ENCODE data around the gene L3MBTL4.
"Not testable (repeated sequence)": the region's sequence is repeated elsewhere in the genome, so short reads cannot be mapped to it uniquely, and the experiment has no call there.

L3MBTL4 gene

GRCh38 chr18:6284300-6284699 lies 130.4 kb downstream of the L3MBTL4 start:
- H3K4me3 Mint-ChIP-seq: no peak overlapping the region
- H3K36me3 Mint-ChIP-seq (ENCODE audit: low read depth): no peaks in the 10 kb centered on the region
- H3K27me3 Mint-ChIP-seq (ENCODE audit: low read depth): no peaks in the 10 kb centered on the region
- no peak overlapping the region for H3K27ac Mint-ChIP-seq
- no peaks in the 10 kb centered on the region for H3K4me1 Mint-ChIP-seq (ENCODE audit: low read depth)
- no peak for DNase-seq (ENCODE audit: low spot score)
- no peaks in the 10 kb centered on the region for H3K9me3 Mint-ChIP-seq

GRCh38 chr18:6281874-6282273 lies 132.8 kb downstream of the L3MBTL4 start:
- no peaks in the 10 kb centered on the region for H3K36me3 Mint-ChIP-seq (ENCODE audit: low read depth)
- H3K27me3 Mint-ChIP-seq (ENCODE audit: low read depth): no peaks in the 10 kb centered on the region
- DNase-seq (ENCODE audit: low spot score): no peak
- H3K4me3 Mint-ChIP-seq: no peak overlapping the region
- H3K9me3 Mint-ChIP-seq: no peaks in the 10 kb centered on the region
- no peaks in the 10 kb centered on the region for H3K4me1 Mint-ChIP-seq (ENCODE audit: low read depth)
- no peak overlapping the region for H3K27ac Mint-ChIP-seq

- DNase-seq (ENCODE audit: low spot score): no peak
- Mint-ChIP-seq H3K9me3 (no peaks in the 10 kb centered on the region), H3K27me3 (ENCODE audit: low read depth) (peaks cover 3% of the 10 kb centered on the region), H3K27ac (no peak overlapping the region), H3K4me3 (no peak overlapping the region), H3K36me3 (ENCODE audit: low read depth) (no peaks in the 10 kb centered on the region), H3K4me1 (ENCODE audit: low read depth) (no peaks in the 10 kb centered on the region)
Measured at GRCh38 chr18:6280211-6280743, 134.4 kb downstream of the L3MBTL4 start.

GRCh38 chr18:6279308-6279707 lies 135.4 kb downstream of the L3MBTL4 start:
- Mint-ChIP-seq H3K27me3 (ENCODE audit: low read depth) (peaks cover 7% of the 10 kb centered on the region), H3K4me3 (no peak overlapping the region)

GRCh38 chr18:6273423-6273822 lies 141.3 kb downstream of the L3MBTL4 start:
- H3K4me3 Mint-ChIP-seq: no peak overlapping the region
- H3K9me3 Mint-ChIP-seq: peaks cover 12% of the 10 kb centered on the region
- H3K4me1 Mint-ChIP-seq (ENCODE audit: low read depth): peaks cover 12% of the 10 kb centered on the region
- DNase-seq (ENCODE audit: low spot score): no peak
- no peak overlapping the region for H3K27ac Mint-ChIP-seq
- H3K27me3 Mint-ChIP-seq (ENCODE audit: low read depth): peaks cover 7% of the 10 kb centered on the region
- H3K36me3 Mint-ChIP-seq (ENCODE audit: low read depth): no peaks in the 10 kb centered on the region

More at GRCh38 chr18:6279308-6279707, 135.4 kb downstream of the L3MBTL4 start:
- no peak overlapping the region for H3K27ac Mint-ChIP-seq
- no peaks in the 10 kb centered on the region for H3K36me3 Mint-ChIP-seq (ENCODE audit: low read depth)
- no peaks in the 10 kb centered on the region for H3K4me1 Mint-ChIP-seq (ENCODE audit: low read depth)
- H3K9me3 Mint-ChIP-seq: no peaks in the 10 kb centered on the region
- DNase-seq (ENCODE audit: low spot score): no peak

GRCh38 chr18:6272144-6272543 lies 142.6 kb downstream of the L3MBTL4 start:
- not testable (repeated sequence) for DNase-seq (ENCODE audit: low spot score); H3K27me3 Mint-ChIP-seq (ENCODE audit: low read depth); H3K27ac Mint-ChIP-seq; H3K36me3 Mint-ChIP-seq (ENCODE audit: low read depth); H3K4me3 Mint-ChIP-seq
- peaks cover 12% of the 10 kb centered on the region for H3K4me1 Mint-ChIP-seq (ENCODE audit: low read depth)
- H3K9me3 Mint-ChIP-seq: peaks cover 12% of the 10 kb centered on the region

- peaks cover 12% of the 10 kb centered on the region for H3K9me3 Mint-ChIP-seq
- no peak for DNase-seq (ENCODE audit: low spot score)
- no peak overlapping the region for H3K4me3 Mint-ChIP-seq
- H3K27me3 Mint-ChIP-seq (ENCODE audit: low read depth): peaks cover 6% of the 10 kb centered on the region
- no peak overlapping the region for H3K27ac Mint-ChIP-seq
- no peaks in the 10 kb centered on the region for H3K36me3 Mint-ChIP-seq (ENCODE audit: low read depth)
- H3K4me1 Mint-ChIP-seq (ENCODE audit: low read depth): peaks cover 12% of the 10 kb centered on the region
Measured at GRCh38 chr18:6271585-6271984, 143.1 kb downstream of the L3MBTL4 start.

- H3K27ac Mint-ChIP-seq: no peak overlapping the region
- peaks cover 4% of the 10 kb centered on the region for H3K27me3 Mint-ChIP-seq (ENCODE audit: low read depth)
Measured at GRCh38 chr18:6270771-6271216, 143.9 kb downstream of the L3MBTL4 start.

GRCh38 chr18:6269660-6270332 lies 144.9 kb downstream of the L3MBTL4 start:
- Mint-ChIP-seq H3K36me3 (ENCODE audit: low read depth) (no peaks in the 10 kb centered on the region), H3K27ac (peak overlapping the region; percentile 8), H3K27me3 (ENCODE audit: low read depth) (peaks cover 4% of the 10 kb centered on the region), H3K9me3 (peaks cover 12% of the 10 kb centered on the region), H3K4me1 (ENCODE audit: low read depth) (peaks cover 12% of the 10 kb centered on the region), H3K4me3 (peak overlapping the region; percentile 13)
- no peak for DNase-seq (ENCODE audit: low spot score)

More at GRCh38 chr18:6270771-6271216, 143.9 kb downstream of the L3MBTL4 start:
- Mint-ChIP-seq H3K4me3 (peak overlapping the region; percentile 2), H3K36me3 (ENCODE audit: low read depth) (no peaks in the 10 kb centered on the region), H3K4me1 (ENCODE audit: low read depth) (peaks cover 12% of the 10 kb centered on the region), H3K9me3 (peaks cover 12% of the 10 kb centered on the region)
- DNase-seq (ENCODE audit: low spot score): no peak

GRCh38 chr18:6266212-6266611 lies 148.5 kb downstream of the L3MBTL4 start:
- no peak overlapping the region for H3K27ac Mint-ChIP-seq
- no peak overlapping the region for H3K4me3 Mint-ChIP-seq
- no peaks in the 10 kb centered on the region for H3K27me3 Mint-ChIP-seq (ENCODE audit: low read depth)
- peaks cover 12% of the 10 kb centered on the region for H3K4me1 Mint-ChIP-seq (ENCODE audit: low read depth)
- H3K36me3 Mint-ChIP-seq (ENCODE audit: low read depth): no peaks in the 10 kb centered on the region
- H3K9me3 Mint-ChIP-seq: peaks cover 12% of the 10 kb centered on the region
- DNase-seq (ENCODE audit: low spot score): no peak

GRCh38 chr18:6261938-6262337 lies 152.8 kb downstream of the L3MBTL4 start:
- Mint-ChIP-seq H3K4me1 (ENCODE audit: low read depth) (no peaks in the 10 kb centered on the region), H3K4me3 (no peak overlapping the region), H3K27me3 (ENCODE audit: low read depth) (no peaks in the 10 kb centered on the region), H3K27ac (no peak overlapping the region), H3K9me3 (peaks cover 24% of the 10 kb centered on the region), H3K36me3 (ENCODE audit: low read depth) (no peaks in the 10 kb centered on the region)
- no peak for DNase-seq (ENCODE audit: low spot score)

- H3K4me1 Mint-ChIP-seq (ENCODE audit: low read depth); H3K36me3 Mint-ChIP-seq (ENCODE audit: low read depth); H3K27ac Mint-ChIP-seq; H3K4me3 Mint-ChIP-seq; DNase-seq (ENCODE audit: low spot score); H3K27me3 Mint-ChIP-seq (ENCODE audit: low read depth): not testable (repeated sequence)
- peaks cover 27% of the 10 kb centered on the region for H3K9me3 Mint-ChIP-seq
Measured at GRCh38 chr18:6259324-6259723, 155.4 kb downstream of the L3MBTL4 start.

- DNase-seq (ENCODE audit: low spot score): no peak
- Mint-ChIP-seq H3K27ac (no peak overlapping the region), H3K36me3 (ENCODE audit: low read depth) (no peaks in the 10 kb centered on the region), H3K27me3 (ENCODE audit: low read depth) (peaks cover 5% of the 10 kb centered on the region), H3K9me3 (peaks cover 27% of the 10 kb centered on the region), H3K4me1 (ENCODE audit: low read depth) (no peaks in the 10 kb centered on the region), H3K4me3 (no peak overlapping the region)
Measured at GRCh38 chr18:6257950-6258349, 156.8 kb downstream of the L3MBTL4 start.

GRCh38 chr18:6256521-6256920 lies 158.2 kb downstream of the L3MBTL4 start:
- H3K27me3 Mint-ChIP-seq (ENCODE audit: low read depth): peaks cover 5% of the 10 kb centered on the region
- no peaks in the 10 kb centered on the region for H3K36me3 Mint-ChIP-seq (ENCODE audit: low read depth)
- peaks cover 27% of the 10 kb centered on the region for H3K9me3 Mint-ChIP-seq
- H3K27ac Mint-ChIP-seq: no peak overlapping the region
- H3K4me3 Mint-ChIP-seq: no peak overlapping the region
- H3K4me1 Mint-ChIP-seq (ENCODE audit: low read depth): no peaks in the 10 kb centered on the region
- DNase-seq (ENCODE audit: low spot score): no peak

GRCh38 chr18:6255886-6256285 lies 158.8 kb downstream of the L3MBTL4 start:
- Mint-ChIP-seq H3K27me3 (ENCODE audit: low read depth) (peaks cover 5% of the 10 kb centered on the region), H3K36me3 (ENCODE audit: low read depth) (no peaks in the 10 kb centered on the region), H3K4me1 (ENCODE audit: low read depth) (no peaks in the 10 kb centered on the region), H3K9me3 (peaks cover 27% of the 10 kb centered on the region), H3K4me3 (no peak overlapping the region), H3K27ac (no peak overlapping the region)
- no peak for DNase-seq (ENCODE audit: low spot score)
